Left ventricle myocardium superior (tissue), 1 donor: ENCODE measurements around the gene NTHL1. TPM values are rescaled to one million over a fixed set of nuclear protein-coding genes. Genes with fewer than 3 reads are reported as not detected.

ENCODE experiments used
- ATAC-seq: fragments of 200-7000 bp; cut with Tn5 transposase; one replicate; pipeline ENCODE4 v1.9.1; 2020; ENCODE audit warnings: mild to moderate bottlenecking, moderate library complexity
- DNase-seq: peaks from one replicate; pipeline ENCODE4 v3.0.0-alpha.2; 2020
- intact Hi-C: fragments of 100-400 bp; cut with micrococcal nuclease; formaldehyde crosslinking; loops from one replicate; pipeline ENCODE4 v1.11.0; 2022
- total RNA-seq: library from RNA; stranded (reverse); fragmentation: NEBNext Ultra II Directional; extraction: Animal tissue kit (Norgen Biotek cat#: 25700); gene quantifications from one replicate; pipeline ENCODE4 v1.2.1, GENCODE V29; 2021
- donor health status: DM: no; HTN: yes; CAD: no; lungs with severe emphysema.

Gene NTHL1
- total RNA-seq, 1 donor from 2014 or later, result 22.7 TPM

DNA sequence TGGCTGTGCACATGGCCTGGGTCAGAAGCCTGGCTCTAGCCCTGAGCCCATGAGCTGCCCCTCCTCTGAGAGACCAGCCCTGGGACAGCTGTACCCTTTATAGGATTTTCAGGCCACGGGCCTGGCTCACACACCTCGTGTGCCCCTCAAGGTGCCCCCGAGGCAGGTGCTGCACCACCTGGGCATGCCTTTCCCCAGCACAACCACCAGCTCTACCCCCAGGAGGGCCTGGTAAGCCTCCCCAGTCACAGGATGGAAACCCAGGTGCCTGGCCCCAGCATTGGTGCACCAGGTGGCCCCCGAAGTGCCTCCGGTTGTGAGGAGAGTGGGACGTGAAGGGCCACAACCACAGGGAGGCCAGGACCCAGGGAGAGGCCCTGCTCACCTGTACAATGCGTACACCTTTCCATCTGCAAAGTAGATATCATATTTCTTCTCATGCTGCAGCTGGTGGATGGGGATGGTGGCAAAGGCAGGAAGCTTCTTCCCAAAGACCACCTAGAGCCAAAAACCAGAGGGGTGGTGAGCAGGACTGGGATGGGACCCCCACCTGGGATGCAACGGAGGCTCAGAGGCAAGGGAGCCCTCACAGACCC, 44.3 kb downstream of the NTHL1 start:
- ATAC-seq (no peak), DNase-seq (peak; percentile 25)
- intact Hi-C loops, result no loop called here

DNA sequence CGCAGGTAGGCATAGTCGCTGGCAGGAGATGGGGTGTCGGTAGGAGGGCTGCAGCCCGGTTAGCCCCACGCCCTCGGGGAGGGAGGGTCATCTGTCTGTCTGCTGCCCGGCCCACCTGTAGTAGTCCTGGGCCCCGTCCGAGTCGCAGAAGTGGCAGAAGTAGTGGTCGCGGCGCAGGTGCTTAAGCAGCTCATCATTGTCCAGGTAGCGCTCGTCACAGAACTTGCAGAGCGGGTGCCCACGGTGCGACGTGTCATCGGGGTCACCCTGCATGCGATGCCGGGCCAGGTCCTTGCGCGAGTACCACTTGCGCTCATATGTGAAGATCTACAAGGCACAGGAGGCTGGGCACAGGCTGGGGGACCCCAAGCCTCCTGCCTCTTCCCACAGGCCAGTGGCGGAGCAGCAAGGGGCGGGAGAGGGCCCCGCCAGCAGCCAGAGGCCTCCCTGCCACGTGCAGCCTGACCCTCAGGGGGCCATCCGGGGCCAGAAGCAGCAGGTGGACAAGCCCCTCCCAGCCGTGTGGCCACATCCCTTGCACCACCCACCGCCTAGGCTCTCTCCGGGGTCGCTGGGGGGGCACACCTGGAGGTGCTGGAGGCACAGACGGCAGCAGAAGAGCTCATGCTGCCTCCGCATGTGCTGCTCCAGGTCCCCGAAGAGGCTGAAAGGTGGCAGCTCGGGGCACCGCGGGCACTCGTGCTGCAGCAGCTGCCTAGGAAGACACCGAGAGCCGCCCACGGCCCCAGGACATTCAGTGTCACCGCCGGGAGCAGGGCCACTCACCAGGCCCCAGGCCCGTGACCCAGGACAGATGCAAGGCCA, 45.0 kb downstream of the NTHL1 start:
- intact Hi-C loops, result no loop called here
- no peak for ATAC-seq
- peak; percentile 38 for DNase-seq

DNA sequence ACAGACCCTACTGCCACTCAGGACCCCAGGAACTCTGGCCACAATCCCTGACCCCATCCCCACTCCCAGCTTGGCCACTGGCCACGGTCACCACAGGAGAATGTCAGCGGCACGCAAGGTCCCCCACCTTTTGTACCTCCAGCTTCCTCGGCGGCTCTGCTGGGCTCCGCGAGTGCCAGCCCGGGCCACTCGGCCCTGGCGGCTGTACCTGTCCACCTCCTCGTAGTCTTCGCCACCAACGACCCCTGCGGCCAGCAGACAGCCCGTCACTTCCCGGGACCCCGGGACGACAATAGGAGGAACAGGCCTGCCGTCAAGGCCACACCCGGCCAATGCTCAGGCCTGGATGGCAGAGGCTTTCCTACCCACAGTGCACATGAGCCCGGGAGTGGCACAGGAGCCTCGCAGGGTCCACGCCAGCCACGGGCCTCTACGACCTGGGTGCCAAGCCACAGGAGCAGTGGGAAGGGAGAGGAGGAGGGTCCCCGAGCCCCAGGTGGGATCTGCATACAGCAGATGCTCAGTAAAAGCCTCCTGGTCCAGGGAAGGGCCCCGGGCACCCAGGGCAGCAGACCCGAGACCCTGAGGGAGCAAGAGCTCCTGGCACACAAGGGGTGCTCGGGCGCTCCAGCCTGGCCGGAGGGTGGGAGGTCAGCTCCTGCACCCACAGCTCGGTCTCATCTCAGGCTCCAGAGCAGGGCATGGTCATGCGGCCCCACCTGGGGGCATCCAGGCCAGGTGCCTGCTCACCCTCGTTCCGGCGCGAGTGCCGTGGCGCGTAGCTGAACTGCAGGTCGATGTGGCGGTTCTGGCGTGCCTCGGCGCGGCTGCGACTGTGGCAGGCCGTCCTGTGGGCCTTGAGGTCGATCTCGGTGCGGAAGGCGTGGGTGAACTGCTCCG, 45.9 kb downstream of the NTHL1 start:
- DNase-seq, result peak; percentile 24
- intact Hi-C loops, result no loop called here
- ATAC-seq, result no peak

DNA sequence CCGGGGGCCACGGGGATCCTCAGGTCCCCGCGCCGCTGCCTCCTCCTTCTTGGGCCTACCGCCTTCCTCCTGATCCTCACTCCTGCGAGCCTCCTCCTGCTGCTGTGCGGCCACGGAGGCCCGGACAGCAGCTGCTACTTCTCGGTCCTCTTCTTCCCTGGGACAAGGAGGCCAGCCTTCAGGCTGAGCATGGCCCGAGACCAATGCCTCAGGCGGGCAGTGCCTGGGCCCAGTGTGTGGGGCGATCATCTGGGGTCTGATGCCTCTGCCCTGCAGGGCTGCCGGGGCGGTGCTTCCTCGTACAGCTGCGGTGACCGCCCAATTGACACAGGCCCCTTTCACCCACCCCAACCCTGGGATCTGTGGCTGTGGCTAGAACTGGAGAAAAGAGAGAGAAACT, 46.6 kb downstream of the NTHL1 start:
- DNase-seq, result no peak
- ATAC-seq, result no peak
- intact Hi-C loops, result no loop called here

DNA sequence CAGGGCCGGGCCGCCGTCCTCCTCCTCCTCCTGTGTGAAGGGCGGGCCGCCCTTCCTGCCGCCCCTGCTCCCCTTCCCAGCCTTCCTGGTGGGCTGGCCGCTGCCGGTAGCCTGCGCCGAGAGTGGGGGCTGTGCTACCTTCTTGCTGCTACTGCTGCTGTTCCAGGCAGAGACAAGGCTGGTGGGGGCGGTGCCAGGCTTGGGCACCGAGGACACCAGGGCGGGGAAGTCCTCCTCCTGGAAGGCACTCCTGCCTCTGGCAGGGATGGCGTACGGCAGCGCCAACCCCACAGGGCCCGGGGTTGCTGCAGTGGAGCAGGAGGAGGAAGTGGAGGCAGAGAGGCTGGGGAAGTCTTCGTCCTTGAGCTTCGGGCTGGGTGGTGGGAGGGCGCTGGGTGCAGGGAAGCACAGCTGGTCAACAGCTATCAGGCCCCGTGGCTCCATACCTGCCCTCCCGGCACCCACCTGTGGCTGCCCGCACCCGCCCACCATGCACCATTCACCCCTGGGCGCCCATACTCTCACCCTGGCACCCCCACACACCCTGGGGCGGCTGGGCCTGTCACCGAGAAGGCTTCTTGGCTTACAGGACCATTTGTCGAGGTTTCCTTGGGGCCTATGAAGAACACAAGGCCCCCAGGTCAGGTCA, 47.6 kb downstream of the NTHL1 start:
- no peak for DNase-seq
- ATAC-seq, result no peak
- intact Hi-C loops, result no loop called here

DNA sequence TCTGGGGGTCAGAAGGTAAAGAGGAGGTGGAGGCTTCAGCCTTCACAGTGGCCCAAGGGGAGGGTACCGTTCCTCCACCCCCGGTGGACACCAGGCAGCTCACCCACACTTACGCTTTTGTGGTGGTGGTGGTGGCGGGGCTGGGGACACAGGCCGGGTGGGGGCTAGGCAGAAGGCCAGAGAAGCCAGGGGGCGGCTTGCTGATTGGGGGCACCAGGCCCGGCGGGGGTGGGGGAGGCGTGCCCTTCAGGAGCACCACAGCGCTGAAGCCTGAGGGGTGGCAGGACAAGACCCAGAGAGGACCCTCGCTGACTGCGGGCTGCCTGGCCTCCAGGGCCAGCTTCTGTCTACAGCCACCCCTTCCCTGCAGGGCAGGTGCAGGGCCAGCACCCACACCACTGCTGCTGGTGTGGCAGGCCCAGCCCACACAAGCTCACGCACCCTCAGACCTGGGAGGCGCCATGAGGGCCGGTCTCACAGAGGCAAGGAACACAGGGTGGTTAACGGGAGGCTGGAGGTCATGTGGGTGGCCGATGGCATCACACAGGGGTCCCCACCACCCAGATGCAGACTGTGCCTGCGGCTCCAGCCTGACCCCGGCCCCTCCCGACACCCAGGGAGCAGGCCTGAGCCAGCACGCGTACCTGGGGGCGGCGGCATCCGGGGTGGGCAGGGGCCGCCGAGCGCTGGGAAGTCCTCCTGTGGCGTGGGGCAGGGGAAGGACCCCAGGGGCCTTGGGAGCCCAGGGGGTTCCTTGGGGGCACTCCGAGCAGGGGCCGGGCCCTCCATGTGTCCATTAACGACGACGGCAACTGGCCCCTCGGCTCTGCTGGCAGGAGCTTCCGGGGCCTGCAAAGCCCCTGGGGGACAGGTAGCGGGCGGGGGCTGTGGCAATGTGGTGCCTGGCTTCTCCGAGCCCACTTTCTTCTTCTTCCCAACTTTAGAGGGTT, 48.5 kb downstream of the NTHL1 start:
- no peak for DNase-seq
- intact Hi-C loops, result no loop called here

DNA sequence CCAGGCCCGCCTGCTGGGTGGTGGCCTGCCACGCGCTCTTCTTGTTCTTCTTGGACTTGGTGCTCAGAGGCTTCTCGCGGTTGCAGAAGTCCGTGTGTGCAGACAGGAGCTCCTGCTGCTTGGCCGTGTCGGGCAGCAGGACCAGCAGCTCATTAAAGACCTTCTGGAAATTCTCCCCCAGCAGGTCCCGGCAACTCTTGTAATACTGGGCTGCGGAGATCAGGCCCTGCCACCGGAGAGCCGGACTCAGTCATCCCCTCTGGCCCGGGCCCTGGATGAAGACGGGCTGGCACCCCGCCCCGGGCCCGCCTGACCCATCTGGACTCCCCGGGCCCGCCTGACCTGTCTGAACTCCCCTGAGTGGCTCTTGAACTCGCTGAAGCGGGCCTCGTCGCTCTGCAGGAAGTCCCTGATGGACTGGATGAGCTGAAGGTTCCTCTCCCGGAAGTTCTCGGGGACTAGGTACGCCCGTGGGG, 49.2 kb downstream of the NTHL1 start:
- DNase-seq (no peak), ATAC-seq (no peak)
- intact Hi-C loops, result no loop called here

More for the DNA sequence above, 48.5 kb downstream of the NTHL1 start:
- no peak for ATAC-seq

DNA sequence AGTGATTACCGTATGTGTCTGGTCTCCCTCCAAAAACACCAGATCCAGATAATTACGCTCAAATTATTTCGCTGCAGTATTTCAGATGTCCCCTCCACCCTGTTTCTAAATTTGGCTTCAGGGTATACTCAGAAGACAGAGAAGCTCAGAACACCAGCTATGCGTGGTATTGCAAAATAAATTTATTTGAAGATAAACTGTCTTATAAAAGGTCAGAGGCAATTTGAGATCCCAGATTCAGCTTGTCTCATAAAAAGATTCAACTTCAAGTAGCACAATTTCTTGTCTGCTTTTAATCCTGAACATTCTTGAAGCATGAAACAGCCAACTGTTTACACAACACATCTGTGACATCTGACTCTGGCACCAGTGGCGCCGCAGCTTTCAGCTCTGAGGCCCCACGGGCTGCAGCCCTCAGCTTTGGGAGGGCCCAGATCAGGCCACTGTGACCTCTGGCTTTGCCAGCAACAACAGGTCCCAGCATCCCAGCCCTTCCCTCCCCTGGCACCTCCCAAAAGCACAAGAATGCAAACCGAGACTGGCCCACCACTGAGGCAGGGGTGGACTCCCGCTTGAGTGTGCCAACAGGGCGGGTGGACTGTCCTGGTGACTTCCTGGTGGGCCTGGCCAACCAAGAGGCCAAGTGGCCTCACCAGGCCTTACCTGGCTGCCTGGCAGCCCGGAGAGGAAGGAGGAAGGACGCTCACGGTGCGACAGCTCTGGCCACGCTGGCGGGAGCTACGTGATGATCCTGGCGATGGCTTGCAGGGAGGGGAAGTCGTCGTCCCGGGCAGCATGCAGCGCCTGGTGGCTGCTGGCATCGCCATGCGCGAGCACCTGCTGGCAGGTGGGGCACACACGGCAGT, 49.9 kb downstream of the NTHL1 start:
- ATAC-seq (no peak), DNase-seq (no peak)
- intact Hi-C loops, result no loop called here

DNA sequence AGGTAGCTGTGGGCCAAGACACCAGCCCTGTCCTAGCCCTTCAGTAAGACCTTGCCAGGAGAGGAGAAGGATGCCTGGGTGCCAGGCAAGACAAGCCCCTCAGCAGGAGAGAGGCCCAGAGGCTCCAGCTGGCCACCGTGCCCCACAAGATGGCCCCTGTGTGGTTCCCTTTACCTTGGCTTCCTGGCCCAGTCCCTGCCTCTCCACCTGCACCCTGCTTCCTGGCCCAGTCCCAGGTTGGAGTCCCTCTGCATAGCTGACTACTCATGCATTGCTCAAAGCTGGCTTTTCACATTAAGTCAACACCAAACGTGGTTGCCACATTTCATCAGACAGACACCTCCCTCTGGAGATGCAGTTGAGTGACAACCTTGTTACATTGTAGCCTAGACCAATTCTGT, 53.9 kb downstream of the NTHL1 start:
- intact Hi-C loops, result no loop called here
- DNase-seq (no peak), ATAC-seq (no peak)

DNA sequence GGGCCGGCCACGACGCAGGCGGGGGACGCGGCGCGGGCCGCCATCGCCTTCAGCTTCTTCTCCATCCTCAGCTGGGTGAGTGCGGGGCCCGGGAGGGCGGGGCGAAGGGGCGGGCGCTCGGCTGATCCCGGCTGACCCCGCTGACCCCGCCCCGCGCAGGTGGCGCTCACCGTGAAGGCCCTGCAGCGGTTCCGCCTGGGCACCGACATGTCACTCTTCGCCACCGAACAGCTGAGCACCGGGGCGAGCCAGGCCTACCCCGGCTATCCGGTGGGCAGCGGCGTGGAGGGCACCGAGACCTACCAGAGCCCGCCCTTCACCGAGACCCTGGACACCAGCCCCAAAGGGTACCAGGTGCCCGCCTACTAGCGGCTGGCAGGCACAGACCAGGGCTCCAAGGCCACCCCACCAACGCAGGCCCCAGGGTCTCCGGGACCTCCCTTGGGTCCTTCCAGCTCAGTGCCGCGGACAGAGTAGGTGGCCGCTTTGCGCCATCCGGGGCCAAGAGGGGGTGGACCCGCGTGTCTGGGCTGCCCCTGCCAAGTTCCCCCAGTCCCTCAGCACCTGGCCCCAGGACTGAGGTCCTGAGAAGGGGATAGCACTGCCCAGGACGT, 54.8 kb downstream of the NTHL1 start:
- no peak for DNase-seq
- intact Hi-C loops, result no loop called here
- ATAC-seq, result peak; percentile 1

DNA sequence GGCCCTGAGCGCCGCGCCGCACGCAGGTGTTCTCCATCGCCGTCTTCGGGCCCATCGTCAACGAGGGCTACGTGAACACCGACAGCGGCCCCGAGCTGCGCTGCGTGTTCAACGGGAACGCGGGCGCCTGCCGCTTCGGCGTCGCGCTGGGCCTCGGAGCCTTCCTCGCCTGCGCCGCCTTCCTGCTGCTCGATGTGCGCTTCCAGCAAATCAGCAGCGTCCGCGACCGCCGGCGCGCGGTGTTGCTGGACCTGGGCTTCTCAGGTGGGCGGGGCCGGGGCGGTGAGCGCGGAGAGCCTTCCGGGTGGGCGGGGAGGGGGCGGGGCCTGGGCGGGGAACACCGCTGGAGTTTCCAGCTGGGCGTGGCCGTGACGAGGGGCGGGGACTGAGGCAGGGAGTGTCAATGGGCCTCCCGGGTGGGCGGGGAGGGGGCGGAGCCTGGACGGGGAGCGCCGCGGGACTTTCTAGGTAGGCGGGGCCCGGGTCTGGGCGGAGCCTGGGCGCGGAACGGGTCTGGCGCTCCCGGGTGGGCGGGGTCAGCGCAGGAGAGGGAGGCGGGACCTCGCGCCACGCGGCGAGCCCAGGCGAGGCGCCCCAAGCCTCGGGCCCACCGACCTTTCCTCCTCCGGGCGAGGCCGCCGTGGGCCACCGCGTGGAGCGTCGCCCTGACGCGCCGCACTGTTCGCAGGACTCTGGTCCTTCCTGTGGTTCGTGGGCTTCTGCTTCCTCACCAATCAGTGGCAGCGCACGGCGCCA, 55.5 kb downstream of the NTHL1 start:
- DNase-seq (peak; percentile 96), ATAC-seq (peak; percentile 89)
- intact Hi-C loops, result no loop called here

DNA sequence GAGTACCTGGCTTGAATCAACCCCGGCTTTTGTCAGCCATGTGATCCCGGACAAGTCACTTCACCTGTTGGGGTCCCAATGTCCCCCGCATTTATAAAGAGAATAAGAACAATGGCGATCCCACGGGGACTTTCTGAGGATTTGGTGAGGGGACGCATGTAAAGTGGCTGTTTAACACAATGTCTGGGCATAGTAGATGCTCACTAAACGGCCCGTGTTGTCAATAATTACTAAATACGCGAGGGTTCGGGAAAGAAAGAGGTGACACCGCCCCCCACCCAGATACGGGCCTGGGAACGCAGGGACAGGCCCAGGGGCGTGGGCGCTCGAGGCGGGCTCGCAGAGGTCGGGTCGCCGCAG, 56.1 kb downstream of the NTHL1 start:
- no peak for ATAC-seq
- DNase-seq, result no peak
- intact Hi-C loops, result no loop called here

DNA sequence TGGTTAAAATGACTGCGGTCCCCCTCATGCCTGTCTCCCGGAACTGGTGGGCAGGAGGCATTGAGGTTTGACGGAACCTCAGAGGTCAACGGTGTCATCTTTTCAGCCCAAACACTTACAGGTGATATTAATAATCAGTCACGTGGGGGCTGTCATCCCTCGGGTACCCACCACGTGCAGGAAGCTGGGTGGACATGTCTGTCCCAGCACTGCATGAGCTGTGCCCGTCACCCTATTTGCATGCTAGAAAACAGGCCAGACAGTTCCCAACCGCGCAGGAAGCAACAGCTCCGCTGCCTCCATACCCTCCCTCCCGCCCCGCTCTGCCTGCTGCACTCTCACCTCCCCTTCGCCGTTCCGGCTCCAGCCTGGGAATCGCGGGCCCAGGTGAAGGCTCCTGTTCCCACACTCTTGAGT, 56.5 kb downstream of the NTHL1 start:
- ATAC-seq, result peak; percentile 4
- intact Hi-C loops, result no loop called here
- DNase-seq, result no peak

DNA sequence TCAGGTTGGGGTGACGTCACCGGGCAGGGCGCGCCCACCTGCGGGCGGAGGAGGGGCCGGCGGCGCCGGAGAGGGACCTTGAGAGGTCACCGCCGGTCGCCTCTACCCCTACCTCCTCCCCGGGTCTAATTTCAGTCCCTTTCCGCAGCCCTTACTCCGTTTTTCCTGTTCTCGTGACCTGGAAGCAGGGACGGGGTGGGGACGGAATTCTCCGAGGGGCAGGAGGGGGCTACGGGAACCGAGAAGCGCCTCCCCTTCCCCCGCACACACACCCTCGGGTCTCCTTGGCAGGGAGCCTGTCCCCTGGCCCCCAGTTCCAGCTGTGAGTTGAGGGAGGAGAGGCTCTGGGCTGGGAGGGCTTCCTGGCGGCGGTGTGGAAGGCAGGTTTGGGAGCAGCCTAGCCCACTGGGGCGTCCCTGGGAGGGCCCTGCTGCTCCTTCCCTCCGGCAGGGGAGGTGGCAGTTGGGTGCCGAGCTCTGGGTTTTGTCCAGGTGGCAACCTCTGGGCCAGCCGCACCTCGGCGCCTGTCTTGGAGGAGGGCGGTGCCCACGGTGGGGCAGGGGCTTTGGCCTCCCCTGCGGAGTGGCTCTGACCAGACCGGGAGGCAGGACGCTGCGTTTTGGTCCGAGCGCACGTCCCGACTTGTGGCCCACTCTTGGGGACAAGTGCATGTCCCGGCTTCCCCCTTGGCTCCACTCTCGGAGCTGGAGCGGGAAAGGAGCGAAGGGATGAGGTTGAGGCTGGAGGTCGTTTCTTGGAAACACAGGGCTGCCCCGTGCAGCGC, 57.1 kb downstream of the NTHL1 start:
- intact Hi-C loops, result no loop called here
- no peak for DNase-seq

DNA sequence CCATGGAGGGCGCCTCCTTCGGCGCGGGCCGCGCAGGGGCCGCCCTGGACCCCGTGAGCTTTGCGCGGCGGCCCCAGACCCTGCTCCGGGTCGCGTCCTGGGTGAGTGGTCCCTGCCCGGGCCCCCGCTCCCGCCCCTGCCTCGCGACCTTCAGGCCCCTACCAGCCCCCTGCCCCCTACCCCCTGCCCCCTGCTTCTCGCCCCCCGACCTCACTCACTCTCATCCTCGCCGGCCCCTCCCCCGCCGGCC, 57.6 kb downstream of the NTHL1 start:
- DNase-seq (no peak), ATAC-seq (no peak)
- intact Hi-C loops, result no loop called here

More for the DNA sequence above, 57.1 kb downstream of the NTHL1 start:
- no peak for ATAC-seq
